HG03196 (cell line): ENCODE results near the gene SH3BGRL3.
"Not testable (repeated sequence)": the region's sequence is repeated elsewhere in the genome, so short reads cannot be mapped to it uniquely, and the experiment has no call there.

Source experiments
- ATAC-seq: cut with Tn5 transposase; IDR thresholded peaks from one replicate; pipeline ENCODE4 v1.9.1; 2021; ENCODE audit not compliant: unreplicated experiment

Gene SH3BGRL3

GRCh38 chr1:26315874-26316850 is 36.3 kb downstream of the SH3BGRL3 start:
- no peak for ATAC-seq

- ATAC-seq, result no peak
Observed at GRCh38 chr1:26317146-26317545, 37.3 kb downstream of the SH3BGRL3 start.

GRCh38 chr1:26317612-26318337 is 37.9 kb downstream of the SH3BGRL3 start, which contains the start of gene CD52:
Gene CD52 (plus strand): TSS chr1:26317958. CDS start chr1:26318018, 60 bp downstream.
- no peak for ATAC-seq

GRCh38 chr1:26318338-26319064 is 38.6 kb downstream of the SH3BGRL3 start:
- no peak for ATAC-seq

GRCh38 chr1:26320896-26321295 is 41.0 kb downstream of the SH3BGRL3 start:
- ATAC-seq, result no peak

- ATAC-seq, result peak; percentile 40
Observed at GRCh38 chr1:26321315-26322041, 41.6 kb downstream of the SH3BGRL3 start.

GRCh38 chr1:26322042-26322331 is 42.1 kb downstream of the SH3BGRL3 start:
- ATAC-seq, result no peak

- no peak for ATAC-seq
Observed at GRCh38 chr1:26323382-26323781, 43.5 kb downstream of the SH3BGRL3 start.

- ATAC-seq, result no peak
Observed at GRCh38 chr1:26324550-26324949, 44.7 kb downstream of the SH3BGRL3 start.

GRCh38 chr1:26327956-26328362 is 48.1 kb downstream of the SH3BGRL3 start:
- ATAC-seq, result no peak

- no peak for ATAC-seq
Observed at GRCh38 chr1:26328597-26328996, 48.7 kb downstream of the SH3BGRL3 start.

GRCh38 chr1:26329380-26329779 is 49.5 kb downstream of the SH3BGRL3 start:
- not testable (repeated sequence) for ATAC-seq

GRCh38 chr1:26330276-26330675 is 50.4 kb downstream of the SH3BGRL3 start:
- ATAC-seq, result no peak
